ENCODE results near the gene KRTAP4-7. TPM values are rescaled to one million over a fixed set of nuclear protein-coding genes. Genes with fewer than 3 reads are reported as not detected.

The KRTAP4-7 gene
- total RNA-seq, 1 experiment from 2014 or later: not detected

DNA sequence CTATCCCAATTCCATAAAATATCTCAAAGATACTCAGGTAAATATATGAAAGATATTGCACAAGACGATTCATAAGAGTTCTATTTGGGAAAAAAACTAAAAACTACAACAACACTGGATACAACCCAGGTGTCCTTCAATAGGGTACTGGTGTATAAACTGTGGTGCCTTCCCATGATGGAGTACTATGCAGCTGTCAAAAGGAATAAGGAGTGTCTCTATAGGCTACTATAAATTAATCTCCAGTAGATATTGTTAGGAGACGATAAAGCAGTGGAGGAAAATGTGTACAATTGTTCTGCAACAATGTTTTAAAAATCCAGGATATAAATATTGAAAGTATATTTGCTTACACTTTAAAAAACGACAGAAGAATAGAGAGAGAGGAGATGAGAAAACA lies 42.5 kb downstream of the KRTAP4-7 start:
- no peak for DNase-seq (ENCODE audit: low read depth, low spot score)
- in situ Hi-C loops (cut with HindIII; ENCODE audit: low pct_unique_long_range_greater_than_20kb, low sequenced_read_pairs): no loop called here

DNA sequence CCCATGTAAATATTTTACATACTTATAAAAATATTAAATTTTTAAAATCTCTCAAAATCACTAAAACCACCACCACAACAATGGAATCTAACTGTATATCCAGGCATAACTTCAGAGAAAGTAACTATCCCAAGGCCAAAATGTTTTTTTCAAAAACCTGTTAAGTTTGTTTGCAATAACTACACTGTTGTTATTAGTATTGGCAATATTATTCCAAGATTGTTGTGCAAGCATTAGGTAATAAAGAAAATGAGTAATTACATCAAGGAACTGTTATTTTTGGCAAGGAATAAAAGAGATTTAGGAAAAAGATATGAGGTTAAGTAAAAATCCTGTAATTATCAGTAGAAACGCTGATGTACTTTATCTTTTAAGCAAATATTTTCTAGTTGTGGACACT lies 43.4 kb downstream of the KRTAP4-7 start:
- DNase-seq (ENCODE audit: low read depth, low spot score): no peak
- in situ Hi-C loops (cut with HindIII; ENCODE audit: low pct_unique_long_range_greater_than_20kb, low sequenced_read_pairs): no loop called here

DNA sequence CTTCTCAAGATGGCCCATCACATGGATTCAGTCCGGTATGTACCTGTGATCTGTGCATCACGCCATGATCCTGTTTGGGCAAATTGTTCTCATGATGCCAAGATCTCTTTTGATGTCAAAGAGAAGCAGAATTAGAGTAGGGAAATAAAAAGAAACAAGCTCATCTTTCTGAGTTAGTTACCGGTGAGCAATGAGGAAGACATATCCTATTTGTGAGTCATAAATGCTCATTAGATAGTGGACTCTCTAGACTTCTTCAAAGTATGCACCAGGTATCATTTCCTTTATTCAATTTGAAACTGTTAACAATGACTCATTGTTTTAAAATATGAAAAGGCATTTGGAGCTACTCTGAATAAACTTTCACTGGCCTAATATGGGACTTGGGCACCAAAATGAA lies 48.0 kb downstream of the KRTAP4-7 start:
- DNase-seq (ENCODE audit: low read depth, low spot score): no peak
- in situ Hi-C loops (cut with HindIII; ENCODE audit: low pct_unique_long_range_greater_than_20kb, low sequenced_read_pairs): no loop called here

DNA sequence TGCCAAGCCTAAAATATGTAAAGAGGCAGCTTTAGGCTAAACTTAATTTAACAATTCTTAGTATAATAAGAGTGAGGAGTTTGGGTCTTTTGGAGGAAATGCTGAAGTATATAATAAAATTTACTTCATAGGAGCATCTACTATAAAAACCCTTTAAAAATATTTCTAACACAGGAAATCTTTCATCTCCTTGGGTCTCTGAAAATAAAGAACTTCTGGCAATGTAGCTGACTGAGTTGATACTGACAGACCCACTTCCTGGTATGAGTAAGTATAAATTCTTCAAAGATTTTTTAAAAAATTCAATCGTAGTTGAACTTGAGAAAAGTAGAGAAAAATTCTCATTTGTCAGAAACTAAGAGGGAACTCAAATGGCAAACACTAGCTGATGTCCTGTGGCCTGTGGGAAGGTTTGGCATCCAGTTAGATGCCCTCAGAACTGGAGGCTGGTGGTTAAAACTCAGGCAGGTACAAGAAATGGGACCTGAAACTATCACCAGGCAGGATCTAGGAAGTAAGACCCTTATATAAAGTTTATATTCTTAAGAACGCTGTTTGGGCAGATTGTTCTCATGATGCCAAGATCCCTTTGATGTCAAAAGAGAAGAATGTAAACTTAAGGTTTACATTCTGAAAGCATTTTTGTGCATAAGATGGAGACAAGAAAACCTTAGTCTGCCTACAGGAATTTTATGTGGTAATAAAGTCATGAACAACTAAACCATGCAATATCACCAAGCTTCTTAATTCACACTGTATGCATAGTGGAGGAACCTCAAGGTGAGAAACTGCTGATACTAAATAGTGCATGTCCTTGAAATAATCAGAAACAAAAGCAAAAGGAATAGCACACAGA lies 50.2 kb downstream of the KRTAP4-7 start:
- DNase-seq (ENCODE audit: low read depth, low spot score): no peak
- in situ Hi-C loops (cut with HindIII; ENCODE audit: low pct_unique_long_range_greater_than_20kb, low sequenced_read_pairs): no loop called here

Other genes starting within 250 kb of the KRTAP4-7 start
- 0.59 and 0.82 TPM in 2 replicates for gene KRT12, start 216.9 kb upstream of the KRTAP4-7 start, total RNA-seq (2014; rRNA removed; shearing (Covaris generic))
- gene KRT20, start 198.9 kb upstream of the KRTAP4-7 start, total RNA-seq (2014; rRNA removed; shearing (Covaris generic)): not detected in 2 replicates
- gene KRT23, start 146.5 kb upstream of the KRTAP4-7 start, total RNA-seq (2014; rRNA removed; shearing (Covaris generic)): not detected in 2 replicates
- gene KRT39, start 117.2 kb upstream of the KRTAP4-7 start, total RNA-seq (2014; rRNA removed; shearing (Covaris generic)): not detected in 2 replicates
- gene KRT40, start 99.8 kb upstream of the KRTAP4-7 start, total RNA-seq (2014; rRNA removed; shearing (Covaris generic)): not detected in 2 replicates
- gene KRTAP3-3, start 90.0 kb upstream of the KRTAP4-7 start, total RNA-seq (2014; rRNA removed; shearing (Covaris generic)): not detected in 2 replicates
- not detected in 2 replicates for gene KRTAP3-2, start 84.2 kb upstream of the KRTAP4-7 start, total RNA-seq (2014; rRNA removed; shearing (Covaris generic))
- not detected in 2 replicates for gene KRTAP3-1, start 75.0 kb upstream of the KRTAP4-7 start, total RNA-seq (2014; rRNA removed; shearing (Covaris generic))
- gene KRTAP1-5, start 56.9 kb upstream of the KRTAP4-7 start, total RNA-seq (2014; rRNA removed; shearing (Covaris generic)): not detected in 2 replicates
- gene KRTAP1-4, start 54.0 kb upstream of the KRTAP4-7 start, total RNA-seq (2014; rRNA removed; shearing (Covaris generic)): not detected in 2 replicates
- not detected in 2 replicates for gene KRTAP1-3, start 49.3 kb upstream of the KRTAP4-7 start, total RNA-seq (2014; rRNA removed; shearing (Covaris generic))
- gene KRTAP1-1, start 42.7 kb upstream of the KRTAP4-7 start, total RNA-seq (2014; rRNA removed; shearing (Covaris generic)): not detected in 2 replicates
- not detected in 2 replicates for gene KRTAP2-1, start 36.8 kb upstream of the KRTAP4-7 start, total RNA-seq (2014; rRNA removed; shearing (Covaris generic))
- gene KRTAP2-2, start 28.9 kb upstream of the KRTAP4-7 start, total RNA-seq (2014; rRNA removed; shearing (Covaris generic)): not detected in 2 replicates
- gene KRTAP2-3, start 24.0 kb upstream of the KRTAP4-7 start, total RNA-seq (2014; rRNA removed; shearing (Covaris generic)): not detected in 2 replicates
- gene KRTAP2-4, start 18.3 kb upstream of the KRTAP4-7 start, total RNA-seq (2014; rRNA removed; shearing (Covaris generic)): not detected in 2 replicates
- not detected in 2 replicates for gene KRTAP4-8, start 14.0 kb downstream of the KRTAP4-7 start, total RNA-seq (2014; rRNA removed; shearing (Covaris generic))
- gene KRTAP4-16, start 18.1 kb downstream of the KRTAP4-7 start, total RNA-seq (2014; rRNA removed; shearing (Covaris generic)): not detected in 2 replicates
- gene KRTAP4-9, start 21.2 kb downstream of the KRTAP4-7 start, total RNA-seq (2014; rRNA removed; shearing (Covaris generic)): not detected in 2 replicates
- not detected in 2 replicates for gene KRTAP4-11, start 34.2 kb downstream of the KRTAP4-7 start, total RNA-seq (2014; rRNA removed; shearing (Covaris generic))
- gene KRTAP4-12, start 40.0 kb downstream of the KRTAP4-7 start, total RNA-seq (2014; rRNA removed; shearing (Covaris generic)): not detected in 2 replicates
- gene KRTAP4-6, start 56.4 kb downstream of the KRTAP4-7 start, total RNA-seq (2014; rRNA removed; shearing (Covaris generic)): not detected in 2 replicates
- not detected in 2 replicates for gene KRTAP4-5, start 65.7 kb downstream of the KRTAP4-7 start, total RNA-seq (2014; rRNA removed; shearing (Covaris generic))
- not detected in 2 replicates for gene KRTAP4-4, start 76.6 kb downstream of the KRTAP4-7 start, total RNA-seq (2014; rRNA removed; shearing (Covaris generic))
- gene KRTAP4-3, start 84.1 kb downstream of the KRTAP4-7 start, total RNA-seq (2014; rRNA removed; shearing (Covaris generic)): not detected in 2 replicates
- not detected in 2 replicates for gene KRTAP4-2, start 94.1 kb downstream of the KRTAP4-7 start, total RNA-seq (2014; rRNA removed; shearing (Covaris generic))
- gene KRTAP4-1, start 100.8 kb downstream of the KRTAP4-7 start, total RNA-seq (2014; rRNA removed; shearing (Covaris generic)): not detected in 2 replicates
- gene KRTAP9-1, start 105.7 kb downstream of the KRTAP4-7 start, total RNA-seq (2014; rRNA removed; shearing (Covaris generic)): not detected in 2 replicates
- gene KRTAP9-2, start 142.5 kb downstream of the KRTAP4-7 start, total RNA-seq (2014; rRNA removed; shearing (Covaris generic)): not detected in 2 replicates
- gene KRTAP9-3, start 148.3 kb downstream of the KRTAP4-7 start, total RNA-seq (2014; rRNA removed; shearing (Covaris generic)): not detected in 2 replicates
- gene KRTAP9-8, start 153.8 kb downstream of the KRTAP4-7 start, total RNA-seq (2014; rRNA removed; shearing (Covaris generic)): not detected in 2 replicates
- gene KRTAP9-4, start 165.5 kb downstream of the KRTAP4-7 start, total RNA-seq (2014; rRNA removed; shearing (Covaris generic)): not detected in 2 replicates
- not detected in 2 replicates for gene KRTAP9-9, start 171.2 kb downstream of the KRTAP4-7 start, total RNA-seq (2014; rRNA removed; shearing (Covaris generic))
- gene KRTAP9-6, start 181.2 kb downstream of the KRTAP4-7 start, total RNA-seq (2014; rRNA removed; shearing (Covaris generic)): not detected in 2 replicates
- not detected in 2 replicates for gene KRTAP9-7, start 191.5 kb downstream of the KRTAP4-7 start, total RNA-seq (2014; rRNA removed; shearing (Covaris generic))
- gene KRTAP29-1, start 218.7 kb downstream of the KRTAP4-7 start, total RNA-seq (2014; rRNA removed; shearing (Covaris generic)): not detected in 2 replicates
- gene KRTAP16-1, start 225.2 kb downstream of the KRTAP4-7 start, total RNA-seq (2014; rRNA removed; shearing (Covaris generic)): not detected in 2 replicates
- not detected in 2 replicates for gene KRTAP17-1, start 231.6 kb downstream of the KRTAP4-7 start, total RNA-seq (2014; rRNA removed; shearing (Covaris generic))